A549 (cell line): ENCODE results near the gene KIRREL2. TPM values are rescaled to one million over a fixed set of nuclear protein-coding genes. Genes with fewer than 3 reads are reported as not detected.
A peak's percentile ranks its signal among the peaks of the same experiment; 100 is the strongest.

Source experiments
- ATAC-seq, 2 experiments: fragments of 200-7000 bp in 1 of 2; fragments of >200 bp in 1 of 2; cut with Nextera tagmentation in 1 of 2; cut with Tn5 transposase in 1 of 2; 3 replicates each; pipeline versions ENCODE4 v1.8.0 to v1.9.1; 2018 to 2020; ENCODE audit warnings: mild to moderate bottlenecking in 1 of 2, moderate library complexity in 1 of 2
- CTCF ChIA-PET: fragments of 300-600 bp; sonication (Branson Sonifier 250); formaldehyde crosslinking; extraction: SDS; loops from one replicate; lab custom pipeline; 2021; ENCODE audit warnings: antibody characterized with exemption, inconsistent platforms; lab: Yijun Ruan, JAX
- POLR2A ChIA-PET: fragments of 350-600 bp; formaldehyde crosslinking; extraction: SDS; loops from one replicate; lab custom pipeline; 2021; ENCODE audit warnings: antibody characterized with exemption, inconsistent platforms; lab: Yijun Ruan, JAX
- DNase-seq, 2 experiments: peaks; one replicate each; pipeline versions ENCODE4 v3.0.0 to v3.0.0-alpha.2; 2011 to 2016; ENCODE audit warnings: low read depth in 1 of 2, low spot score in 1 of 2
- FAIRE-seq: peaks from 2 replicates; lab custom pipeline; 2011; peaks lifted over from hg19 to GRCh38; lab: Jason Lieb, UNC
- H3K27ac ChIP-seq, 2 experiments: fragments of >200 bp; sonication (Bioruptor Twin); formaldehyde crosslinking; 3 replicates each; pipeline ENCODE4 v1.5.1; 2016 to 2017
- H3K4me1 ChIP-seq: fragments of >200 bp; sonication (Bioruptor Twin); formaldehyde crosslinking; 3 replicates; pipeline ENCODE4 v1.6.1; 2016
- H3K4me2 ChIP-seq: fragments of >200 bp; sonication (Bioruptor Twin); formaldehyde crosslinking; 3 replicates; pipeline ENCODE4 v1.6.1; 2016
- H3K4me3 ChIP-seq: fragments of >200 bp; sonication (Bioruptor Twin); formaldehyde crosslinking; 3 replicates; pipeline ENCODE4 v1.5.1; 2016
- H3K9me3 ChIP-seq: fragments of >200 bp; sonication (Bioruptor Twin); formaldehyde crosslinking; 3 replicates; pipeline ENCODE4 v1.6.1; 2016
- BCL3 ChIP-seq: fragments of >200 bp; sonication (Bioruptor Twin); formaldehyde crosslinking; IDR thresholded peaks from 3 replicates; pipeline ENCODE4 v1.6.1; 2016
- CEBPB ChIP-seq, 2 experiments: fragments of >200 bp in 1 of 2; sonication (Bioruptor Twin) in 1 of 2; formaldehyde crosslinking in 1 of 2; IDR thresholded peaks; 2 replicates each; pipeline ENCODE4 v1.6.1; 2012 to 2016
- CHD2 ChIP-seq: fragments of 150-350 bp; IDR thresholded peaks from 2 replicates; pipeline ENCODE4 v1.6.1; 2014; ENCODE audit warnings: low read length; ENCODE audit not compliant: partially characterized antibody
- CTCF ChIP-seq: fragments of >200 bp; sonication (Bioruptor Twin); formaldehyde crosslinking; IDR thresholded peaks from 3 replicates; pipeline ENCODE4 v1.5.1; 2016
- E2F6 ChIP-seq: IDR thresholded peaks from 2 replicates; pipeline ENCODE4 v1.6.1; 2012; ENCODE audit warnings: low read depth, borderline replicate concordance
- EHF ChIP-seq: fragments of 250-450 bp; sonication (Bioruptor Pico); IDR thresholded peaks from 2 replicates; pipeline ENCODE4 v1.5.0; 2020; ENCODE audit warnings: mild to moderate bottlenecking
- EP300 ChIP-seq, 2 experiments: fragments of >200 bp; sonication (Bioruptor Twin); formaldehyde crosslinking; IDR thresholded peaks; 2 replicates in 1 of 2; 3 replicates in 1 of 2; pipeline ENCODE4 v1.6.1; 2016 to 2017
- ESRRA ChIP-seq: fragments of 150-350 bp; IDR thresholded peaks from 2 replicates; pipeline ENCODE4 v1.6.1; 2014; ENCODE audit warnings: mild to moderate bottlenecking, low read length, borderline replicate concordance
- FOSL2 ChIP-seq, 2 experiments: fragments of 450-650 bp in 1 of 2; fragments of >200 bp in 1 of 2; sonication (Bioruptor Twin) in 1 of 2; formaldehyde crosslinking; IDR thresholded peaks; 2 replicates each; pipeline versions ENCODE4 v1.5.0 to v1.6.1; 2016 to 2020; ENCODE audit warnings: mild to moderate bottlenecking in 1 of 2, moderate library complexity in 1 of 2
- HDAC2 ChIP-seq: fragments of 200-600 bp; sonication (generic); IDR thresholded peaks from 2 replicates; pipeline ENCODE4 v1.6.1; 2016
- HEYL ChIP-seq: fragments of 250-450 bp; sonication (Bioruptor Pico); IDR thresholded peaks from 2 replicates; pipeline ENCODE4 v1.8.0; 2021; ENCODE audit warnings: mild to moderate bottlenecking, moderate library complexity
- HOXA7 ChIP-seq: fragments of 250-450 bp; sonication (Bioruptor Pico); IDR thresholded peaks from 2 replicates; pipeline ENCODE4 v1.5.0; 2020; ENCODE audit warnings: mild to moderate bottlenecking, moderate library complexity
- HOXB13 ChIP-seq: fragments of 250-450 bp; sonication (Bioruptor Pico); IDR thresholded peaks from 2 replicates; pipeline ENCODE4 v1.5.0; 2020; ENCODE audit warnings: low read depth, mild to moderate bottlenecking, moderate library complexity
- KDM1A ChIP-seq: fragments of 200-600 bp; sonication (generic); IDR thresholded peaks from 2 replicates; pipeline ENCODE4 v1.6.1; 2016; ENCODE audit warnings: low read depth, mild to moderate bottlenecking
- MAX ChIP-seq: IDR thresholded peaks from 2 replicates; pipeline ENCODE4 v1.6.1; 2012
- MAZ ChIP-seq: fragments of 150-350 bp; IDR thresholded peaks from 2 replicates; pipeline ENCODE4 v1.6.1; 2014; ENCODE audit warnings: antibody characterized with exemption, low read depth, low read length, borderline replicate concordance
- RCOR1 ChIP-seq: fragments of 150-350 bp; IDR thresholded peaks from 2 replicates; pipeline ENCODE4 v1.6.1; 2014; ENCODE audit warnings: antibody characterized with exemption, low read length, low read depth
- RFX5 ChIP-seq: fragments of 450-650 bp; IDR thresholded peaks from 2 replicates; pipeline ENCODE4 v1.7.1; 2014; ENCODE audit warnings: antibody characterized with exemption, mild to moderate bottlenecking, moderate library complexity
- RNF2 ChIP-seq: fragments of 200-600 bp; sonication (generic); IDR thresholded peaks from 2 replicates; pipeline ENCODE4 v1.6.1; 2016; ENCODE audit warnings: low read depth, mild to moderate bottlenecking, antibody characterized with exemption, moderate library complexity, borderline replicate concordance
- SREBF2 ChIP-seq: fragments of 450-650 bp; IDR thresholded peaks from 2 replicates; pipeline ENCODE4 v1.6.1; 2014; ENCODE audit warnings: mild to moderate bottlenecking, moderate library complexity
- USF2 ChIP-seq: fragments of 450-650 bp; IDR thresholded peaks from 2 replicates; pipeline ENCODE4 v1.6.1; 2014; ENCODE audit warnings: antibody characterized with exemption
- ZFP36 ChIP-seq: fragments of 450-650 bp; IDR thresholded peaks from 2 replicates; pipeline ENCODE4 v1.6.1; 2014; ENCODE audit warnings: borderline replicate concordance; ENCODE audit not compliant: partially characterized antibody
- ZSCAN20 ChIP-seq: fragments of 250-450 bp; sonication (Bioruptor Pico); IDR thresholded peaks from 2 replicates; pipeline ENCODE4 v1.8.0; 2022; ENCODE audit warnings: mild to moderate bottlenecking, moderate library complexity
- WGBS: methylation state at CpG from one replicate; pipeline ENCODE4 v1.1.6; 2017; ENCODE audit errors: missing lambda C conversion rate; 5-methylcytosine and 5-hydroxymethylcytosine counted together
- polyA plus RNA-seq, 4 experiments: library from polyadenylated mRNA; depleted of rRNA in 3 of 4; stranded (reverse); fragments of >200 nt; fragmentation: RNase III in 1 of 4; extraction: RNeasy Plus Mini Kit Qiagen cat#74134 plus additional on column Dnase treatment in 1 of 4; gene quantifications; 2 replicates in 3 of 4; 3 replicates in 1 of 4; pipeline ENCODE4 v1.2.3, GENCODE V29; 2011 to 2017

KIRREL2 gene
- polyA plus RNA-seq, 2 of the 4 experiments (the other 2 are of a cell fraction) = 0.26 to 0.54 TPM

GRCh38 chr19:35844482-35845214, 12.1 kb upstream of the KIRREL2 start:
- FAIRE-seq (no peak), DNase-seq (no peak), ATAC-seq (no peak; a peak in 1 of 6 replicates)
- Histone ChIP-seq H3K4me1 (peaks cover 28% of the 10 kb centered on the region; the same call in 2 of the 3 replicates), H3K27ac (peak overlapping the region in 1 of 2 experiments; percentile 65; a peak in 2 of 6 replicates), H3K4me3 (peak overlapping the region; percentile 49), H3K9me3 (peaks cover 4% of the 10 kb centered on the region), H3K4me2 (peak overlapping the region; percentile 99)
- TF ChIP-seq HDAC2 = no peak
- peak; percentile 18 for TF ChIP-seq CHD2
- ChIA-PET POLR2A (interaction anchor here (1.2 to 1.6 kb wide), 2 partner anchors 12 to 104 kb away, joined by 3 to 4 read pairs; partner anchors contain the start of gene KIRREL2), CTCF (interaction anchor here (1.2 to 2.4 kb wide), 4 partner anchors 11 to 37 kb away, joined by 3 to 8 read pairs (median 4); partner anchors contain the start of gene APLP1)
- WGBS = 62% methylated on average over 16 of the region's 16 CpGs

GRCh38 chr19:35845215-35846037, 11.3 kb upstream of the KIRREL2 start:
- DNase-seq = peak; percentile 84 to 96
- Histone ChIP-seq H3K27ac (peak overlapping the region; percentile 17 to 65; a peak in 4 of 6 replicates), H3K4me2 (peak overlapping the region; percentile 99), H3K4me1 (peaks cover 28% of the 10 kb centered on the region; the same call in 2 of the 3 replicates), H3K9me3 (peaks cover 3% of the 10 kb centered on the region; the same call in 1 of the 3 replicates)
- CTCF ChIA-PET = interaction anchor here (0.9 to 2.4 kb wide), 6 partner anchors 11 to 297 kb away, joined by 3 to 8 read pairs (median 3); partner anchors contain the start of gene APLP1
- ATAC-seq = peak; percentile 58 to 80
- 3% methylated on average over 44 of the region's 63 CpGs for WGBS
- POLR2A ChIA-PET = interaction anchor here (0.6 to 1.6 kb wide), 5 partner anchors 11 to 1599 kb away, joined by 3 to 4 read pairs (median 3); partner anchors contain the start of gene KIRREL2
- peak; percentile 56 for FAIRE-seq
- TF ChIP-seq USF2 = 0 out of 2 replicates have a peak, but pooled peaks have one; percentile 28
- no peak for TF ChIP-seq FOSL2 (IDR thresholded peaks at IDR 0.05)
- no peak for TF ChIP-seq FOSL2 (CRISPR knock-in tag; IDR thresholded peaks at IDR 0.05)
- peak; percentile 85 to 93 for TF ChIP-seq CEBPB (IDR thresholded peaks at IDR 0.05)
- TF ChIP-seq, all 56 proteins: peak for 2
- H3K4me3 ChIP-seq = peak overlapping the region; percentile 49

GRCh38 chr19:35846038-35846668, 10.6 kb upstream of the KIRREL2 start:
- 13% methylated on average over 21 of the region's 26 CpGs for WGBS
- H3K4me2 ChIP-seq = peak overlapping the region; percentile 99
- peaks cover 3% of the 10 kb centered on the region; the same call in 1 of the 3 replicates for H3K9me3 ChIP-seq
- H3K27ac ChIP-seq = peak overlapping the region; percentile 17 to 65; a peak in 4 of 6 replicates
- DNase-seq (peak; percentile 58 to 88), ATAC-seq (peak; percentile 44 to 48), FAIRE-seq (peak; percentile 93)
- peaks cover 28% of the 10 kb centered on the region; the same call in 2 of the 3 replicates for H3K4me1 ChIP-seq
- ChIA-PET CTCF (interaction anchor here (0.7 to 5.2 kb wide), 6 partner anchors 12 to 298 kb away, joined by 3 to 23 read pairs (median 4); partner anchors contain the start of genes APLP1 and KIRREL2), POLR2A (interaction anchor here (0.6 to 1.6 kb wide), 4 partner anchors 23 to 1600 kb away, joined by 3 to 4 read pairs (median 4); no protein-coding TSS in a partner anchor)
- H3K4me3 ChIP-seq = peak overlapping the region; percentile 49
- no peak for TF ChIP-seq EP300 (IDR thresholded peaks at IDR 0.05)
- TF ChIP-seq HDAC2 = no peak
- TF ChIP-seq HOXA7 (CRISPR knock-in tag) = no peak
- TF ChIP-seq HOXB13 (CRISPR knock-in tag) = no peak
- no peak for TF ChIP-seq ZFP36
- TF ChIP-seq E2F6 = peak; percentile 59; the same call in 1 of the 2 replicates
- TF ChIP-seq MAZ = no peak
- no peak for TF ChIP-seq SREBF2
- TF ChIP-seq RNF2 = peak; percentile 50; the same call in 1 of the 2 replicates
- no peak for TF ChIP-seq RFX5
- TF ChIP-seq RCOR1 = no peak
- TF ChIP-seq CTCF = peak; percentile 18; the same call in 2 of the 3 replicates
- TF ChIP-seq EHF (CRISPR knock-in tag) = no peak
- no peak for TF ChIP-seq ESRRA
- TF ChIP-seq MAX = peak; percentile 46
- TF ChIP-seq BCL3 = no peak
- no peak for TF ChIP-seq KDM1A
- no peak for TF ChIP-seq HEYL (CRISPR knock-in tag)
- TF ChIP-seq ZSCAN20 (CRISPR knock-in tag) = no peak
